K562 (cell line): ENCODE results near the gene MAGED1. TPM values are rescaled to one million over a fixed set of nuclear protein-coding genes. Genes with fewer than 3 reads are reported as not detected.
A peak's percentile ranks its signal among the peaks of the same experiment; 100 is the strongest.

ENCODE experiments used
- ATAC-seq: fragments of 200-7000 bp; cut with Tn5 transposase; 3 replicates; pipeline ENCODE4 v1.9.1; 2020; ENCODE audit warnings: moderate library complexity
- BruUV-seq: library from RNA; stranded (reverse); fragments of 400-500 nt; replicated peaks from 2 replicates; lab custom pipeline; 2021; lab: Mats Ljungman, UMichigan
- CTCF ChIA-PET: fragments of 300-600 bp; formaldehyde crosslinking; extraction: SDS; loops from one replicate; lab custom pipeline; 2021; ENCODE audit warnings: low intra/inter-chr PET ratio; lab: Yijun Ruan, JAX
- POLR2A ChIA-PET: fragments of 300-600, 350-650 bp; sonication (Branson Sonifier 250); formaldehyde crosslinking; extraction: SDS; loops from one replicate; lab custom pipeline; 2021; ENCODE audit warnings: antibody characterized with exemption, inconsistent platforms; lab: Yijun Ruan, JAX
- DNase-seq, 4 experiments: peaks; one replicate each; pipeline versions ENCODE4 v3.0.0 to v3.0.0-alpha.2; 2011 to 2018; ENCODE audit warnings: low spot score in 3 of 4, mixed read lengths in 3 of 4; ENCODE audit errors: extremely low read depth in 1 of 4
- FAIRE-seq: peaks from 2 replicates; lab custom pipeline; 2011; peaks lifted over from hg19 to GRCh38; lab: Jason Lieb, UNC
- H2AFZ ChIP-seq: 2 replicates; pipeline ENCODE4 v1.6.0; 2011; ENCODE audit warnings: low read depth, low read length, control low read depth, inconsistent platforms
- H3K27ac ChIP-seq: fragments of 200-600 bp; 3 replicates; pipeline ENCODE4 v1.8.0; 2011; ENCODE audit warnings: low read depth, mild to moderate bottlenecking, control low read depth, inconsistent platforms, low read length, moderate library complexity, mixed read lengths; ENCODE audit errors: extremely low read depth
- H3K27me3 ChIP-seq, 2 experiments: fragments of 300-600 bp in 1 of 2; 2 replicates in 1 of 2; 3 replicates in 1 of 2; pipeline versions ENCODE4 v1.6.0 to v1.8.0; 2011; ENCODE audit warnings: inconsistent platforms in 2 of 2, low read length in 2 of 2, mild to moderate bottlenecking in 1 of 2, mixed read lengths in 1 of 2, moderate library complexity in 1 of 2; ENCODE audit not compliant: control insufficient read depth in 2 of 2, insufficient read depth in 2 of 2
- H3K36me3 ChIP-seq: fragments of 300-600 bp; 3 replicates; pipeline ENCODE4 v1.8.0; 2011; ENCODE audit warnings: mild to moderate bottlenecking, low read length, inconsistent platforms; ENCODE audit not compliant: control insufficient read depth, insufficient read depth
- H3K4me1 ChIP-seq, 2 experiments: fragments of 200-600 bp in 1 of 2; replicated peaks in 1 of 2; 2 replicates in 1 of 2; 3 replicates in 1 of 2; pipeline versions ENCODE4 v1.5.1 to v1.8.0; 2011; ENCODE audit warnings: inconsistent platforms in 2 of 2, low read length in 2 of 2, mild to moderate bottlenecking in 1 of 2, mixed read lengths in 1 of 2, moderate library complexity in 1 of 2; ENCODE audit not compliant: control insufficient read depth in 2 of 2, insufficient read depth in 2 of 2
- H3K4me2 ChIP-seq: 2 replicates; pipeline ENCODE4 v1.6.1; 2011; ENCODE audit warnings: low read length, control low read depth, inconsistent platforms, mixed read lengths; ENCODE audit not compliant: insufficient read depth
- H3K4me3 ChIP-seq: fragments of 200-600 bp; sonication (generic), shearing (Covaris generic); 2 replicates; pipeline ENCODE4 v1.5.1; 2016; ENCODE audit warnings: control low read depth, inconsistent platforms
- H3K79me2 ChIP-seq: fragments of 200-600 bp; 3 replicates; pipeline ENCODE4 v1.8.0; 2011; ENCODE audit warnings: low read length, inconsistent platforms; ENCODE audit not compliant: control insufficient read depth, insufficient read depth
- H3K9ac ChIP-seq, 2 experiments: 2 replicates each; pipeline versions ENCODE4 v1.6.0 to v1.6.1; 2011; ENCODE audit warnings: low read depth in 2 of 2, low read length in 2 of 2, control low read depth in 1 of 2, inconsistent platforms in 1 of 2, mild to moderate bottlenecking in 1 of 2, mixed read lengths in 1 of 2; ENCODE audit not compliant: insufficient read depth in 1 of 2
- H3K9me1 ChIP-seq: one replicate; pipeline ENCODE4 v1.6.0; 2011; ENCODE audit warnings: inconsistent platforms, mild to moderate bottlenecking, low read length, moderate library complexity; ENCODE audit not compliant: control insufficient read depth, insufficient read depth
- H3K9me3 ChIP-seq: replicated peaks from 2 replicates; pipeline ENCODE4 v1.5.1; 2011; ENCODE audit warnings: low read depth, low read length, inconsistent platforms; ENCODE audit not compliant: control insufficient read depth, insufficient read depth
- H4K20me1 ChIP-seq: replicated peaks from 2 replicates; pipeline ENCODE4 v1.6.1; 2011; ENCODE audit warnings: low read length, inconsistent platforms, mixed read lengths; ENCODE audit not compliant: control insufficient read depth, insufficient read depth
- ARID1B ChIP-seq: fragments of 450-650 bp; IDR thresholded peaks from 2 replicates; pipeline ENCODE4 v1.6.1; 2016; ENCODE audit warnings: antibody characterized with exemption, mild to moderate bottlenecking, inconsistent platforms
- CBFA2T3 ChIP-seq: fragments of 450-650 bp; IDR thresholded peaks from 2 replicates; pipeline ENCODE4 v1.6.1; 2017
- CBX2 ChIP-seq: fragments of 200-600 bp; sonication (generic); IDR thresholded peaks from one replicate; pipeline ENCODE4 v1.6.1; 2012; ENCODE audit warnings: mild to moderate bottlenecking, low read length, inconsistent platforms; ENCODE audit not compliant: insufficient read depth, poor library complexity, severe bottlenecking
- CEBPG ChIP-seq, 3 experiments: fragments of 200-800 bp in 1 of 3; sonication (Bioruptor generic) in 1 of 3; sonication (generic) in 1 of 3; formaldehyde crosslinking in 1 of 3; IDR thresholded peaks in 2 of 3; conservative IDR thresholded peaks in 1 of 3; 2 replicates each; pipeline versions ENCODE4 v1.6.1 to v1.8.0; 2016 to 2022; ENCODE audit warnings: missing compliant biosample characterization in 2 of 3, missing genetic modification characterization in 2 of 3, mild to moderate bottlenecking in 1 of 3, missing genetic modification reagents in 1 of 3
- FOXA1 ChIP-seq: fragments of 450-650 bp; IDR thresholded peaks from 2 replicates; pipeline ENCODE4 v1.6.1; 2016; ENCODE audit warnings: mild to moderate bottlenecking, borderline replicate concordance
- MAFG ChIP-seq: fragments of 450-650 bp; conservative IDR thresholded peaks from 2 replicates; pipeline ENCODE4 v1.6.1; 2016; ENCODE audit warnings: missing genetic modification characterization, missing compliant biosample characterization
- RFX1 ChIP-seq: fragments of 450-650 bp; IDR thresholded peaks from 2 replicates; pipeline ENCODE4 v1.6.1; 2016; ENCODE audit warnings: mild to moderate bottlenecking, moderate library complexity
- TFAM ChIP-seq: fragments of 250-450 bp; sonication (Bioruptor Pico); conservative IDR thresholded peaks from 2 replicates; pipeline ENCODE4 v1.5.0; 2021; ENCODE audit warnings: mild to moderate bottlenecking, moderate library complexity
- XRCC4 ChIP-seq: IDR thresholded peaks from one replicate; pipeline ENCODE4 v1.6.1; 2011; ENCODE audit not compliant: insufficient read depth, insufficient read length; ENCODE audit errors: extremely low read depth
- ZBTB11 ChIP-seq, 3 experiments: fragments of 200-800 bp in 1 of 3; fragments of 250-450 bp in 1 of 3; fragments of 450-650 bp in 1 of 3; sonication (Bioruptor Pico) in 1 of 3; sonication (Bioruptor generic) in 1 of 3; formaldehyde crosslinking in 1 of 3; IDR thresholded peaks; 2 replicates each; pipeline versions ENCODE4 v1.6.1 to v1.8.0; 2016 to 2022; ENCODE audit warnings: mild to moderate bottlenecking in 2 of 3, missing genetic modification characterization in 2 of 3, missing compliant biosample characterization in 1 of 3, moderate library complexity in 1 of 3
- WGBS: fragments of 100-300 bp; shearing (Covaris generic); methylation state at CpG from one replicate; pipeline ENCODE4 v1.1.6; 2016; ENCODE audit warnings: low coverage, mixed read lengths; ENCODE audit not compliant: insufficient coverage; ENCODE audit errors: missing lambda C conversion rate; 5-methylcytosine and 5-hydroxymethylcytosine counted together
- in situ Hi-C: fragments of 300-500 bp; cut with MboI; formaldehyde crosslinking; loops from 4 replicates; pipeline ENCODE4 v1.15.0; 2018; ENCODE audit warnings: inconsistent platforms, mixed read lengths
- intact Hi-C: fragments of 100-400 bp; cut with micrococcal nuclease; formaldehyde crosslinking; loops from 2 replicates; pipeline ENCODE4 v1.14.2; 2022
- polyA plus RNA-seq, 8 experiments: library from polyadenylated mRNA; depleted of rRNA in 4 of 8; stranded (reverse) in 5 of 8; unstranded in 3 of 8; fragments of >200 nt; fragmentation: Nextera tagmentation in 2 of 8; fragmentation: Illumina TruSeq in 1 of 8; extraction: Ambion mirVana in 2 of 8; extraction: Trizol in 1 of 8; gene quantifications; 2 replicates each; pipeline versions ENCODE4 v1.2.1 to v1.2.3, GENCODE V29; 2011 to 2014; ENCODE audit warnings: inconsistent platforms in 1 of 8, missing spikeins in 1 of 8
- total RNA-seq, 7 experiments: library from RNA; depleted of rRNA in 6 of 7; stranded (reverse); fragments of >200 nt in 6 of 7; fragmentation: Illumina TruSeq in 2 of 7; extraction: Trizol in 2 of 7; gene quantifications; 2 replicates each; pipeline versions ENCODE4 v1.2.1 to v1.2.3, GENCODE V29; 2011 to 2021; ENCODE audit warnings: low replicate concordance in 1 of 7

MAGED1 gene
- total and polyA plus RNA-seq, 9 of the 15 experiments (the other 6 are each of a cell fraction or from before 2014, with no cell fraction given), result 5.7 to 41.2 (median 12.7) TPM

- TF ChIP-seq FOXA1 (no peak), CBX2 (no peak), CEBPG (CRISPR knock-in tag; IDR thresholded peaks at IDR 0.05) (no peak), CEBPG (tag; conservative IDR thresholded peaks at IDR 0.05 in 1 of 2, IDR thresholded peaks at IDR 0.05 in 1 of 2) (no peak), MAFG (tag) (0 out of 2 replicates have a peak, but pooled peaks have one; percentile 22), TFAM (CRISPR knock-in tag) (no peak), ARID1B (no peak)
- TF ChIP-seq, all 486 proteins: peak for 3
Measured at GRCh38 chrX:51891245-51891644, 2.2 kb upstream of the MAGED1 start (continued).

DNA sequence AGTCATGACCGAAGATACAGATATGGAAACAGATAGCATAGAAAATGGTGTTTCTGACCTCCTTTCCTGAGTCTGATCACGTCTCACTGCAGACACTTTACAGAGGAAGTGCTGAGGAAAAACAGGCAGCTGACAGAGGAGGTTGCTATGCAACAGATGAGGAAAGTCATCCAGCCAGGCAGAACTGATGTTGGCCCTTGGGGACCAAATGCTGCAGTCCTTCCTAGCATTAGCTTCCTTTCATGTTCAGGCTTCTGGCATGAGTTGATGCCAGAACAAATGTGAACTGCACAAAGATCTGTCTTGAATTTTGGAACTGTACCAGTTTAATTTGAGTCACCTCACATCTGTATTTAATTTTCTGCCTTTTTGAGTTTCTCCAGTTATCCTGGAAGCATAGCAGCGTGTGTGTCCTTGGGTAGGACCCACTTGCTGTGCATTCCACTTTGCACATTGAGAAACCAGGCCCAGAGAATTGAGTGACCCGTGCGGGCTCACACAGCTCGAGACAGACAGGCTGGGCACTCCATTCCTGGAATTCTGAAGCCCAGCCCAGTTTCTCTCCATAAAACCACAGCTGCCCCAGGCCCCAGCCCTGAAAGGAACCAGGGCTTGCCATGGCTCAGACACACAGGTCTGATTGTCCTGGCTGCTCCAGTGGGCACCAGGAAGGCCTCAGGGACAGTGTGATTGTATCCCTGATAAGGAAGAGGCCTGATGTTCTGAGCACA, 1.4 kb upstream of the MAGED1 start:
- no peak for ATAC-seq
- H3K9me3 ChIP-seq, result no peaks in the 10 kb centered on the region
- H3K4me2 ChIP-seq, result no peak overlapping the region
- in situ Hi-C loops (no loop called here), intact Hi-C loops (no loop called here)
- no peaks in the 10 kb centered on the region for H3K9me1 ChIP-seq
- H3K4me1 ChIP-seq, result no peaks in the 10 kb centered on the region
- H3K36me3 ChIP-seq, result no peaks in the 10 kb centered on the region
- H3K27me3 ChIP-seq, result no peaks in the 10 kb centered on the region
- no peak overlapping the region for H3K4me3 ChIP-seq
- H3K9ac ChIP-seq, result no peak overlapping the region
- WGBS, result 18% methylated on average over 5 of the region's 6 CpGs
- no TSS peak for BruUV-seq
- no peak for FAIRE-seq
- H4K20me1 ChIP-seq, result no peaks in the 10 kb centered on the region
- H3K27ac ChIP-seq, result no peak overlapping the region
- ChIA-PET CTCF (no interaction called here), POLR2A (no interaction called here)
- no peaks in the 10 kb centered on the region for H3K79me2 ChIP-seq
- TF ChIP-seq XRCC4, result no peak
- no peak for TF ChIP-seq ZBTB11 (CRISPR knock-in tag; IDR thresholded peaks at IDR 0.05)
- peak; percentile 29; the same call in 1 of the 2 replicates for TF ChIP-seq RFX1
- no peak for TF ChIP-seq CBFA2T3
- TF ChIP-seq, all 486 proteins: peak for 1
- DNase-seq, result no peak
- no peak overlapping the region for H2AFZ ChIP-seq
